Left lung (tissue), 14 donors: ENCODE measurements around the gene SLC18A2. TPM values are rescaled to one million over a fixed set of nuclear protein-coding genes. Genes with fewer than 3 reads are reported as not detected.
A peak's percentile ranks its signal among the peaks of the same experiment; 100 is the strongest.

Experiments used
- ATAC-seq: fragments of 200-7000 bp; cut with Tn5 transposase; one replicate; pipeline ENCODE4 v1.9.1; 2020; ENCODE audit warnings: moderate library complexity
- DNase-seq, 4 donors: peaks; one replicate each; pipeline ENCODE4 v3.0.0-alpha.2; 2013 to 2020
- H3K27ac ChIP-seq, 2 donors: fragments of 200-600 bp; sonication (generic) in 1 of 2; one replicate each; pipeline versions ENCODE4 v1.5.0 to v1.8.0; 2020 to 2021
- H3K27me3 ChIP-seq, 2 donors: fragments of 200-600 bp; sonication (generic) in 1 of 2; one replicate each; pipeline versions ENCODE4 v1.5.0 to v1.8.0; 2020 to 2021
- H3K36me3 ChIP-seq, 2 donors: fragments of 200-600 bp; sonication (generic) in 1 of 2; one replicate each; pipeline versions ENCODE4 v1.5.0 to v1.8.0; 2020 to 2021
- H3K4me1 ChIP-seq, 2 donors: fragments of 200-600 bp; one replicate each; pipeline ENCODE4 v1.8.0; 2021
- H3K4me3 ChIP-seq, 2 donors: fragments of 200-600 bp; sonication (generic) in 1 of 2; one replicate each; pipeline versions ENCODE4 v1.5.0 to v1.8.0; 2020 to 2021; ENCODE audit warnings: mild to moderate bottlenecking in 1 of 2
- H3K9me3 ChIP-seq, 2 donors: fragments of 200-600 bp; sonication (generic) in 1 of 2; one replicate each; pipeline versions ENCODE4 v1.5.0 to v1.8.0; 2020 to 2021
- intact Hi-C, 2 donors: fragments of 100-400 bp; cut with DNase I; formaldehyde crosslinking; loops; one replicate each; pipeline versions ENCODE4 v1.11.2 to v1.14.2; 2022
- long read RNA-seq, 12 donors: library from polyadenylated mRNA in 2 of 12; unstranded in 2 of 12; transcript quantifications; one replicate each; pipeline ENCODE4 v2.0.0 and lab custom pipeline, GENCODE V29; 2019 to 2026
- polyA plus RNA-seq, 6 donors: library from polyadenylated mRNA; unstranded; fragments of 120-200 nt; gene quantifications; one replicate each; pipeline ENCODE4 v1.2.1, GENCODE V29; 2013; ENCODE audit not compliant: insufficient read length in 6 of 6
- total RNA-seq, 2 donors: library from RNA; stranded (reverse); fragmentation: NEBNext Ultra II Directional; extraction: Animal tissue kit (Norgen Biotek cat#: 25700); gene quantifications; one replicate each; pipeline ENCODE4 v1.2.1, GENCODE V29; 2021
- TF ChIP-seq, protein P1 (sequence below), 2 donors: fragments of 200-600 bp; sonication (generic) in 1 of 2; IDR thresholded peaks; one replicate each; pipeline versions ENCODE4 v1.5.0 to v1.8.0; 2021; ENCODE audit warnings: antibody characterized with exemption in 2 of 2
- donor health status: DM: no; HTN: yes; CAD: no.
- donor health status: DM: no; HTN: no; CAD: no.

Gene SLC18A2
- total RNA-seq: 1 to 10 TPM; 1.7 to 1.9 TPM
- under 1 TPM; 0.18 to 0.28 (median 0.23) TPM for polyA plus RNA-seq
- long read RNA-seq, donor 1, partial matches to known transcripts: 34 of 34 reads
- long read RNA-seq, donor 1, other reads (novel, unspliced or antisense): 0 of 34 reads
- long read RNA-seq, donor 2, partial matches to known transcripts: 41 of 53 reads
- long read RNA-seq, donor 2, other reads (novel, unspliced or antisense): 12 of 53 reads
- long read RNA-seq, donor 3: 0 reads
- long read RNA-seq, donor 4: 0 reads
- long read RNA-seq, donor 5, partial matches to known transcripts: 0 of 10 reads
- long read RNA-seq, donor 5, other reads (novel, unspliced or antisense): 10 of 10 reads
- long read RNA-seq, donor 6: 0 reads
- long read RNA-seq, donor 7: 0 reads
- long read RNA-seq, donor 8, partial matches to known transcripts: 12 of 12 reads
- long read RNA-seq, donor 8, other reads (novel, unspliced or antisense): 0 of 12 reads
- long read RNA-seq, donor 9: 0 reads
- long read RNA-seq, donor 10: 0 reads
- long read RNA-seq, donor 11, partial matches to known transcripts: 0 of 28 reads
- long read RNA-seq, donor 11, other reads (novel, unspliced or antisense): 28 of 28 reads
- long read RNA-seq, donor 12: 0 reads

DNA sequence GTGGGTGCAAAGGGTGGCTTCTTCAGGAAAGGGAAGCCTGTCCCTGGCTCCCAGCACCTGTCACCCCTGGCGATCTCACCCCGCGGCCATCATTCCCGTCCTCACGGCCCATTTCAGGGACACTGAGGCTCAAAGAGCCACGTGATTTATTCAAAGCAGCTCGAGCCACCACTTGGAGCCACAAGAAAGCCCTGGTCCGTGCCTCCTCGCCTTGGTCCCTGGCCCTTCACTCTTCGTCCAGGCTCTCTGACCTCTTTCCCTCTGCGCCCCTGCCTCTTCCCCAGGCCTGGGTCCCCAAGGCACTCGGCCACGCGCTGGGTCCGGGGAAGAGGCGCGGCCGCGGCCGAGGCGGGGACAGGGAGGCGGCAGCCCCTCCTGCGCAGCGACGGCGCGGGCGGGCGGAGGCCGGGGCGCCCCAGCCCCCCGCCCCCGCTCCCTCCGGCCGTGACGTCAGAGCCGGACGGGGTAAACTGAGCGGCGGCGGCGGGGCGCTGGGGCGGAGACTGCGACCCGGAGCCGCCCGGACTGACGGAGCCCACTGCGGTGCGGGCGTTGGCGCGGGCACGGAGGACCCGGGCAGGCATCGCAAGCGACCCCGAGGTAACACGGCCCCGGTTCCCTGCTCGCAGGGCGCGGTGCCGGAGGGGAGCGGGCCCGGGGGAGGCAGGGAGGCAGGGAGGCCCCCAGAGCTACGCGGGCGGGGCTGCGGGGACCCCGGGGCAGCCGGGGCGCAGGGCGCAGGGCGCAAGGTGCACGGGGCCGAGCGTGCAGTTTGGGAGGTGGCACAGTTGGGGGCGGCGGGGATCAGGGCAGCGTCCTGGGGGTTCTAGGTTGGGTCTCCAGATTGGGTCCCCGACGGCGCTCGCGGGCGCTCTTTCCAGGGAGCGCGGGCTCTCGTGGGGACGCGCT is at the start of gene SLC18A2:
SLC18A2 (plus strand) TSS at position 494 of the 909 bp plus-strand sequence. CDS start 580 bp downstream, outside the sequence.
- TF ChIP-seq, protein P1, sequence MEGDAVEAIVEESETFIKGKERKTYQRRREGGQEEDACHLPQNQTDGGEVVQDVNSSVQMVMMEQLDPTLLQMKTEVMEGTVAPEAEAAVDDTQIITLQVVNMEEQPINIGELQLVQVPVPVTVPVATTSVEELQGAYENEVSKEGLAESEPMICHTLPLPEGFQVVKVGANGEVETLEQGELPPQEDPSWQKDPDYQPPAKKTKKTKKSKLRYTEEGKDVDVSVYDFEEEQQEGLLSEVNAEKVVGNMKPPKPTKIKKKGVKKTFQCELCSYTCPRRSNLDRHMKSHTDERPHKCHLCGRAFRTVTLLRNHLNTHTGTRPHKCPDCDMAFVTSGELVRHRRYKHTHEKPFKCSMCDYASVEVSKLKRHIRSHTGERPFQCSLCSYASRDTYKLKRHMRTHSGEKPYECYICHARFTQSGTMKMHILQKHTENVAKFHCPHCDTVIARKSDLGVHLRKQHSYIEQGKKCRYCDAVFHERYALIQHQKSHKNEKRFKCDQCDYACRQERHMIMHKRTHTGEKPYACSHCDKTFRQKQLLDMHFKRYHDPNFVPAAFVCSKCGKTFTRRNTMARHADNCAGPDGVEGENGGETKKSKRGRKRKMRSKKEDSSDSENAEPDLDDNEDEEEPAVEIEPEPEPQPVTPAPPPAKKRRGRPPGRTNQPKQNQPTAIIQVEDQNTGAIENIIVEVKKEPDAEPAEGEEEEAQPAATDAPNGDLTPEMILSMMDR (IDR thresholded peaks at IDR 0.05): no peak
- ATAC-seq: no peak
- Histone ChIP-seq H3K27ac (no peak within 1 kb of the TSS), H3K27me3 (peaks cover 31 to 73% of the 10 kb centered on the region in 2 donors), H3K9me3 (no peaks in the 10 kb centered on the region), H3K36me3 (no peaks in the 10 kb centered on the region), H3K4me3 (peak within 1 kb of the TSS in 1 of 2 donors; percentile 38), H3K4me1 (peaks cover 0 to 18% of the 10 kb centered on the region in 2 donors)
- peak in 1 of 4 donors; percentile 7 for DNase-seq
- intact Hi-C loops: no loop called here

DNA sequence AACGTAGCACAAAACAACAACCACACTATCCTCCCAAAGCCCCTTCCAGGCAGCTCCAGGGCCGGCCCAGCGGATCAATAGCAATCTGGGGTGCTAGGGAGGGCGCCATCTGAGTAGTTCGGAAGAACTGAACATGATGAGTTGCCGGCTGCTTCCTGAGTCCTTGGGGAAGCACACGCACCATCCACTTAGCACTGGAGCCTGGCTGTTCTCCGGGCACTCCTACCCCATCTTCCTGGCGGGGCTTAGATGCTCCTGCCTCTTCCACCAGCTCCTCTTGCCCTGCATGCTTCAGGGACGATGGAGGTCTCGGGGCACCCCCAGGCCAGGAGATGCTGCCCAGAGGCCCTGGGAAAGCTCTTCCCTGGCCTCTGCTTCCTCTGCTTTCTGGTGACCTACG is 43.7 kb upstream of the SLC18A2 start, which contains the start of gene KCNK18:
KCNK18 (plus strand) TSS at position 301 of the 400 bp plus-strand sequence; CDS start at position 301, 0 bp downstream.
- DNase-seq: no peak
- Histone ChIP-seq H3K27me3 (peaks cover 0 to 10% of the 10 kb centered on the region in 2 donors), H3K4me3 (no peak within 1 kb of the TSS), H3K36me3 (no peaks in the 10 kb centered on the region), H3K27ac (no peak within 1 kb of the TSS), H3K4me1 (no peaks in the 10 kb centered on the region), H3K9me3 (no peaks in the 10 kb centered on the region)
- TF ChIP-seq, protein P1 (IDR thresholded peaks at IDR 0.05): no peak
- ATAC-seq: no peak
- intact Hi-C loops: no loop called here

DNA sequence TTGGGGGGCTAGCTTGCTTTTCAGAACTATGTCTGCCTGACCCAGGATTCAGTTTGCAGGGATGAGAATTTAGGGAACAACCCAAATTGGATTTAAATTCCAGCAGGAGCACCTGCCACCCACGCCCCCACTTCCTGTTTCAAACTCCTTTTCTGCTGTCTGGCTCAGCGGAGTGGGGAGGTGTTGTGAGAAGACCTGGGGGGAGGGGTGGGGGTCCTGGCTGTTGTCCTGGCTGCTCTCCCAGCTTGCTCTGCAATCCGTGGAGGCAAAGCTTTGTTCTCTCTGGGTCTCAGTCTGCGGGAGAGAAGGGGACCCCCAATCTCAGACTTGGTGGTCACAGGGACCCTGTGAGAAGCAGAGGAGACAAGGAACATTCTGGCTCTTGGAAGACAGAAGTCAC is 42.8 kb upstream of the SLC18A2 start:
- Histone ChIP-seq H3K27ac (no peak overlapping the region), H3K36me3 (no peaks in the 10 kb centered on the region), H3K4me1 (no peaks in the 10 kb centered on the region), H3K27me3 (peaks cover 0 to 10% of the 10 kb centered on the region in 2 donors), H3K4me3 (no peak overlapping the region), H3K9me3 (no peaks in the 10 kb centered on the region)
- ATAC-seq (no peak), DNase-seq (no peak)
- intact Hi-C loops: no loop called here
- TF ChIP-seq, protein P1 (IDR thresholded peaks at IDR 0.05): no peak

DNA sequence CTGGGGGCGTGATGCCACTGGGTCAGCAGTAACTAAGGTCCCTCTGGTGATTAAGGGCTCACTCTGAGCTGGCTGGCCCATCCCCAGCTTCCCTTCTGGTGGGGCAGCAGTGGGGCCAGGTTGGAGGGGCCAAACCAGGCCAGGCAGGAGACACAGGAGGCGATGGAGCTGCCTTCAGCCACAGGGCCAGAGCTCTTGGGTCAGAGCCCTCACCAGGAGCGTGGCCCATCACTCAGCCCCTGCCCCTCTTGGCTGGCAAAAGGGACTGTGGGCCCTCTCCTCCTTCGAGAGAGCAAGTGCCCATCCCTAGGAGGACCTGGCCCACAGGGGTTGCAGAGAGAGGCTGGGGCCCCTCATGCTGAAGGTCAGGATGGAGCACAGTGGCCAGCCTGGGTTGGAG is 39.1 kb upstream of the SLC18A2 start:
- no peak for ATAC-seq

More for the DNA sequence above, 39.1 kb upstream of the SLC18A2 start:
- H3K9me3 ChIP-seq: peaks cover 0 to 3% of the 10 kb centered on the region in 2 donors
- no peak overlapping the region for H3K4me3 ChIP-seq
- intact Hi-C loops: no loop called here
- TF ChIP-seq, protein P1 (IDR thresholded peaks at IDR 0.05): no peak
- no peak for DNase-seq
- no peaks in the 10 kb centered on the region for H3K4me1 ChIP-seq
- no peaks in the 10 kb centered on the region for H3K36me3 ChIP-seq
- H3K27me3 ChIP-seq: peaks cover 0 to 16% of the 10 kb centered on the region in 2 donors
- no peak overlapping the region for H3K27ac ChIP-seq
